ENCODE results near the gene TASP1.

GRCh38 chr20:13517831-13518230 lies 120.9 kb downstream of the TASP1 start:
- TF ChIP-seq CTCF (IDR thresholded peaks at IDR 0.05), result no peak
- no peak for TF ChIP-seq POLR2A (IDR thresholded peaks at IDR 0.05)
